Myocyte (in vitro differentiated cells): ENCODE results near the gene TMPRSS13. TPM values are rescaled to one million over a fixed set of nuclear protein-coding genes. Genes with fewer than 3 reads are reported as not detected.

ENCODE experiments used
- DNase-seq: peaks from one replicate; pipeline ENCODE4 v3.0.0-alpha.2; 2012; ENCODE audit warnings: low read depth
- total RNA-seq: library from RNA; depleted of rRNA; stranded (reverse); fragments of >200 nt; gene quantifications from 2 replicates; pipeline ENCODE4 v1.2.3, GENCODE V29; 2014

TMPRSS13 gene
- total RNA-seq, 1 donor from 2014 or later: not detected

- no peak for DNase-seq
These were observed 71.3 kb downstream of the TMPRSS13 start for GRCh38 chr11:117857734-117858414.

- DNase-seq: no peak
These were observed 73.1 kb downstream of the TMPRSS13 start for GRCh38 chr11:117855912-117856651.

- DNase-seq: no peak
These were observed 73.9 kb downstream of the TMPRSS13 start for GRCh38 chr11:117855186-117855845.

- no peak for DNase-seq
These were observed 76.9 kb downstream of the TMPRSS13 start for GRCh38 chr11:117852309-117852708.

- peak; percentile 42 for DNase-seq
These were observed 77.3 kb downstream of the TMPRSS13 start for GRCh38 chr11:117851852-117852251.

- no peak for DNase-seq
These were observed 78.1 kb downstream of the TMPRSS13 start for GRCh38 chr11:117851106-117851505.

Other genes starting within 250 kb of the TMPRSS13 start
- gene DSCAML1, start 132.2 kb downstream of the TMPRSS13 start, total RNA-seq: not detected in 2 replicates
- gene FXYD2, start 104.7 kb downstream of the TMPRSS13 start, total RNA-seq: not detected in 2 replicates
- 1.7 and 3.1 TPM in 2 replicates for gene FXYD6, start 52.7 kb downstream of the TMPRSS13 start, total RNA-seq
- gene IL10RA, start 57.0 kb upstream of the TMPRSS13 start, total RNA-seq: not detected in 2 replicates
- gene TMPRSS4, start 147.7 kb upstream of the TMPRSS13 start, total RNA-seq: not detected in 2 replicates
- gene SMIM35, start 157.6 kb upstream of the TMPRSS13 start, total RNA-seq: not detected in 2 replicates
- 0.16 TPM in 1 of 2 replicates, not detected in the other for gene SCN4B, start 223.4 kb upstream of the TMPRSS13 start, total RNA-seq
- not detected in 2 replicates for gene SCN2B, start 247.2 kb upstream of the TMPRSS13 start, total RNA-seq